Lower leg skin (tissue), 4 donors: ENCODE measurements around the gene FOXO6. TPM values are rescaled to one million over a fixed set of nuclear protein-coding genes. Genes with fewer than 3 reads are reported as not detected.

ENCODE experiments used
- DNase-seq, 2 donors: peaks; one replicate each; pipeline ENCODE4 v3.0.0-alpha.2; 2019; ENCODE audit warnings: low spot score in 2 of 2
- H3K4me3 ChIP-seq: fragments of 200-600 bp; sonication (generic); 2 replicates; pipeline ENCODE4 v1.5.1; 2017; ENCODE audit warnings: mild to moderate bottlenecking, low read depth; ENCODE audit not compliant: poor library complexity, severe bottlenecking
- CTCF ChIP-seq, 3 donors: fragments of 450-650 bp; IDR thresholded peaks; one replicate each; pipeline ENCODE4 v1.5.1; 2016; ENCODE audit warnings: antibody characterized with exemption in 3 of 3, mild to moderate bottlenecking in 3 of 3, moderate library complexity in 2 of 3
- POLR2A ChIP-seq, 2 donors: fragments of 450-650 bp; IDR thresholded peaks; one replicate each; pipeline ENCODE4 v1.6.1; 2016 to 2017; ENCODE audit warnings: antibody characterized with exemption in 2 of 2, mild to moderate bottlenecking in 1 of 2, moderate library complexity in 1 of 2
- WGBS, 2 donors: methylation state at CpG; one replicate each; pipeline ENCODE4 v1.1.5; 2018; 5-methylcytosine and 5-hydroxymethylcytosine counted together
- intact Hi-C: fragments of 100-400 bp; cut with DNase I; formaldehyde crosslinking; loops from one replicate; pipeline ENCODE4 v1.15.0; 2023; ENCODE audit warnings: low total_unique reads
- total RNA-seq, 4 donors: library from RNA; depleted of rRNA; stranded (reverse); fragments of >200 nt; gene quantifications; one replicate each; pipeline ENCODE4 v1.1.0, GENCODE V29; 2016

Gene FOXO6
- total RNA-seq, 4 donors from 2014 or later, result 0.15 to 3.5 (median 1.5) TPM

- no peak for DNase-seq
- H3K4me3 ChIP-seq, result no peak overlapping the region
- no peak for TF ChIP-seq CTCF (IDR thresholded peaks at IDR 0.05)
- TF ChIP-seq POLR2A (IDR thresholded peaks at IDR 0.05), result no peak
- intact Hi-C loops, result no loop called here
- 90 to 92% methylated on average over 3 of the region's 3 CpGs for WGBS, 2 donors
These were observed 45.4 kb upstream of the FOXO6 start for GRCh38 chr1:41315871-41316270.

GRCh38 chr1:41317361-41317760 lies 43.9 kb upstream of the FOXO6 start:
- intact Hi-C loops, result no loop called here
- TF ChIP-seq CTCF (IDR thresholded peaks at IDR 0.05) (no peak), POLR2A (IDR thresholded peaks at IDR 0.05) (no peak)
- DNase-seq, result no peak
- no peak overlapping the region for H3K4me3 ChIP-seq
- WGBS, 2 donors, result 55 to 75% methylated on average over 6 of the region's 6 CpGs

DNA sequence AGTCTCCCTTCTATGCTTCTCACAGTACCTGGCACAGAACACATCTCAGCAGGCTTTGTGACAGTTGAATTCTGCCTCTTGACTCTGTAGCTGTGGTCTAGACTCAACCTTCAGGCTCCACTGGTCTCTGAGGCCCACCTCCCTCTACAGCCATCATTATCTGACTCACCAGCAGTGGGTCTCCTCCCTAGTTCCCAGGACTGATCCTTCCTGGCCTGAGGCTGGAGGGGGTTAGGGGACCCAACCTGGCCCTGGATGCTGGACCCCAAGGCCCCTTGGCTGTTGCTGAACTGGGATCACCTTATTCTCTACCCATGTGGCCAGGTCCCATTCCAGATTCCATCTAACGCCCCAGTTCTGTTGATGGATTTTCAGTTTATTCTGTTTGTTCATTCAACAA lies 43.1 kb upstream of the FOXO6 start:
- DNase-seq, result no peak
- no peak for TF ChIP-seq POLR2A (IDR thresholded peaks at IDR 0.05)
- intact Hi-C loops, result no loop called here
- WGBS, 2 donors, result 95 to 96% methylated on average over 1 of the region's 1 CpG
- H3K4me3 ChIP-seq, result no peak overlapping the region

DNA sequence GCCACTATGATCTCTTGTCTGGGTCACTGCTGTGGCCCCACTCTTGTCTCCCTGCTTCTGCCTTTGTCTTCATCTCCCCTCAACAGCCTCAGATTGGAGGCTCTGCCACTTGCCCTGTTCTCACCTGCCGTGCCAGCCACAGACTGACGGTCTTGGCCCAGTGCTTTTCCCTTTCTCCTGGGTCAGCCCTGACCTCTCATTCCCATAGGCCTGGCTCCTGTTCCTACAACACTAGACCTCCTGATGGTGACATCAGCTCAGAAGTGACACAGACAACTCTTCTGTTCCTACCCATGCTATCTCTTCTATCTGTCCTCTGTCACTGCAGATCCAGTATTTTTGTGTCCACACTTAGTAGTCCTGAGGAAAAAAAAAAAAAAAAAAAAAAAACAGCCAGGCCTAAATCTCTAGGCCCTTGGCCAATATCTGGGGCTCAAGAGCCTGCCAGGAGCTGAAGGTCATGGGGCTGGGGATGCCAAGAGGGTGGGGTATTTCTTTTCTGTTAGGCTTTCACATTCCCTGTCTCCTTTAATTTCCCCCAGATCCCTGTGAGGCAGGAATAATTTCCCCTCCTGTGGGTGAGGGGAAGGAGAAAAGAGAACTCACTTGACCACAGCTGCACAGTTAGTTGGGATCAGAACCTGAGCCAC lies 42.0 kb upstream of the FOXO6 start:
- intact Hi-C loops, result no loop called here
- 86 to 96% methylated on average over 2 of the region's 2 CpGs for WGBS, 2 donors
- no peak for DNase-seq
- TF ChIP-seq CTCF (IDR thresholded peaks at IDR 0.05), result no peak
- no peak for TF ChIP-seq POLR2A (IDR thresholded peaks at IDR 0.05)
- H3K4me3 ChIP-seq, result no peak overlapping the region

- intact Hi-C loops, result no loop called here
- WGBS, 2 donors, result 62 to 68% methylated on average over 11 to 12 of the region's 12 CpGs
- TF ChIP-seq POLR2A (IDR thresholded peaks at IDR 0.05) (no peak), CTCF (IDR thresholded peaks at IDR 0.05) (no peak)
- no peak for DNase-seq
- H3K4me3 ChIP-seq, result no peak overlapping the region
These were observed 41.2 kb upstream of the FOXO6 start for GRCh38 chr1:41319807-41320711.

GRCh38 chr1:41320895-41321676 lies 40.1 kb upstream of the FOXO6 start:
- intact Hi-C loops, result no loop called here
- no peak overlapping the region for H3K4me3 ChIP-seq
- TF ChIP-seq POLR2A (IDR thresholded peaks at IDR 0.05) (no peak), CTCF (IDR thresholded peaks at IDR 0.05) (no peak)
- no peak for DNase-seq
- 85 to 89% methylated on average over 21 of the region's 21 CpGs for WGBS, 2 donors
